Endothelial cell of umbilical vein (primary cell): ENCODE measurements around the gene PIKFYVE.

Experiments
- CTCF ChIP-seq, 2 donors: IDR thresholded peaks; 1 replicate in 1 of 2; 2 replicates in 1 of 2; pipeline ENCODE4 v1.5.1; 2011; ENCODE audit warnings: low read length in 2 of 2, mild to moderate bottlenecking in 2 of 2, moderate library complexity in 2 of 2, control low read depth in 1 of 2, inconsistent platforms in 1 of 2, low read depth in 1 of 2; ENCODE audit not compliant: insufficient read depth in 1 of 2; ENCODE audit errors: extremely low read depth in 1 of 2
- EZH2 ChIP-seq: IDR thresholded peaks from 2 replicates; pipeline ENCODE4 v1.6.1; 2012; ENCODE audit warnings: borderline replicate concordance, low read depth, mild to moderate bottlenecking, moderate library complexity, low read length, inconsistent platforms; ENCODE audit not compliant: severe bottlenecking
- FOS ChIP-seq: IDR thresholded peaks from 2 replicates; pipeline ENCODE4 v1.6.1; 2011; ENCODE audit warnings: mild to moderate bottlenecking, low read length, moderate library complexity, borderline replicate concordance; ENCODE audit not compliant: insufficient read depth
- MYC ChIP-seq: IDR thresholded peaks from one replicate; pipeline ENCODE4 v1.6.1; 2011; ENCODE audit warnings: mild to moderate bottlenecking, low read depth, low read length
- POLR2A ChIP-seq: IDR thresholded peaks from 2 replicates; pipeline ENCODE4 v1.6.1; 2012; ENCODE audit warnings: low read depth, mild to moderate bottlenecking, control low read depth, low read length

GRCh38 chr2:208375491-208376068 is 109.5 kb downstream of the PIKFYVE start:
- TF ChIP-seq CTCF (IDR thresholded peaks at IDR 0.05; ENCODE audit: extremely low read depth in 1 of 2, insufficient read depth in 1 of 2, low read depth in 1 of 2, low read length in 2 of 2) (no peak), POLR2A (no peak), FOS (no peak), MYC (no peak), EZH2 (no peak)
